HG03103 (cell line): ENCODE measurements around the gene PIGP.
"Not testable (repeated sequence)": the region's sequence is repeated elsewhere in the genome, so short reads cannot be mapped to it uniquely, and the experiment has no call there.

Source experiments
- ATAC-seq: cut with Tn5 transposase; IDR thresholded peaks from one replicate; pipeline ENCODE4 v1.9.1; 2021; ENCODE audit warnings: low read depth; ENCODE audit not compliant: unreplicated experiment

PIGP gene

GRCh38 chr21:37045556-37045955 is 27.3 kb downstream of the PIGP start:
- no peak for ATAC-seq

DNA sequence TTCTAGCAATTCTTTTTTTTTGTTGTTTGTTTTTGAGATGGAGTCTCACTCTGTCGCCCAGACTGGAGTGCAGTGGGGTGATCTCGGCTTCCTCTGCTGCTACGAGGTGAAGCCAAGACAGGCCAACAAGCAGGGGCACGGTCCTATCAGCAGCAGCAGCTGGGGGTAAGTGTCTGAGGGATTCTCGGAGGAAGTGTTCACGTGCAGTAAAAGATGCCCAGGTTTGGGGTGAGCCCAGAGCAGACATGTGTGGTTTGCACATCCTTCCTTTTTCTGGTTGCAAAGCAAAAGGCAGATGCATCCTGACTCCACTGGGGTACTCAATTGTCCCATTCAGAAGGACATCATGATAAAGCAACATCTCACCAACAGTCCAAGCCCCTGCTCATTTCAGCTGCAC is 27.7 kb downstream of the PIGP start:
- ATAC-seq = no peak

GRCh38 chr21:37044643-37045042 is 28.2 kb downstream of the PIGP start:
- ATAC-seq = no peak

- ATAC-seq = no peak
Observed at GRCh38 chr21:37043818-37044217, 29.1 kb downstream of the PIGP start.

- ATAC-seq = no peak
Observed at GRCh38 chr21:37041706-37042271, 31.1 kb downstream of the PIGP start.

GRCh38 chr21:37040212-37040611 is 32.7 kb downstream of the PIGP start:
- ATAC-seq = no peak

GRCh38 chr21:37039411-37040075 is 33.3 kb downstream of the PIGP start:
- no peak for ATAC-seq

DNA sequence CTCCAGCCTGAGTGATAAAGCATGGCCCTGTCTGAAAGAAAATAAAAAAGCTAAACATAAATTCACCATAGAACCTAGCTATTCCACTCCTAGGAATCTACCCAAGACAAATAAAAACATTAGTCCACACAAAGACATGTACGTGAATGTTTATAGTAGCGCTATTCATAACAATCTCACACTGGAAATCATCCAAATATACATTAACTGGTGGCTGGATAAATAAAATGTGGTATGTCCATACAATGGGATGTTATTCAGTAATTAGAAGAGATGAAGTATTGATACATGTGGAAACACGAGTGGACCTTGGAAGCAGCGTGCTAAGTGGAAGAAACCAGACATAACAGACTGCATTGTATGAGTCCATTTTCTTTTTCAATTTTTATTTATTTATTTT is 36.7 kb downstream of the PIGP start:
- ATAC-seq = no peak

- ATAC-seq = not testable (repeated sequence)
Observed at GRCh38 chr21:37034394-37034793, 38.5 kb downstream of the PIGP start.

GRCh38 chr21:37032877-37033471 is 39.9 kb downstream of the PIGP start:
- ATAC-seq = no peak

GRCh38 chr21:37032293-37032692 is 40.6 kb downstream of the PIGP start:
- ATAC-seq = no peak

GRCh38 chr21:37030864-37031263 is 42.0 kb downstream of the PIGP start:
- ATAC-seq = no peak

GRCh38 chr21:37028570-37028969 is 44.3 kb downstream of the PIGP start:
- ATAC-seq = no peak

- no peak for ATAC-seq
Observed at GRCh38 chr21:37026499-37026898, 46.4 kb downstream of the PIGP start.

GRCh38 chr21:37017951-37018679 is 54.8 kb downstream of the PIGP start:
- no peak for ATAC-seq
